ENCODE measurements around the gene ANKFN1.

ANKFN1 gene

DNA sequence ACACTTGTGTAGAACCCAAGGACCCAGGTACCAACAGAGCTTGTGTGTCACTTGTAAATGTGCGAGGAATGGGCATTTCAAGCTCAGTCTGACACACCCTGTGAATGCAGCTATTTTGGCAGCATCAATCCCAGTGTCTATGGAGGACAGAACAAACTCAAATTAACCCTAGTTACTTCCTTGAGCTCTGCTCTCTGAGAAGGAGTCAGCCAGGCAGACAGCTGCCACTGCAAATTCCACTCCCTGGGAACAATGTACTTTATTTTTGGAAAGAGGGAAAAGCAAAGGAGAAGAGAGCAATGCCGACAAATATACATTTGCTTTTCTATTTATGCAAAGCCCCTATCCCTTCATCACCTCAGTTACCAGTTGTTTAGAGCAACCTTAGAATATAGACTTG, 391.8 kb downstream of the ANKFN1 start:
- H3K27me3 ChIP-seq (replicated peaks in 2 of 5; ENCODE audit: control insufficient read depth in 4 of 5, insufficient read depth in 5 of 5, low read length in 4 of 5): no peaks in the 10 kb centered on the region

DNA sequence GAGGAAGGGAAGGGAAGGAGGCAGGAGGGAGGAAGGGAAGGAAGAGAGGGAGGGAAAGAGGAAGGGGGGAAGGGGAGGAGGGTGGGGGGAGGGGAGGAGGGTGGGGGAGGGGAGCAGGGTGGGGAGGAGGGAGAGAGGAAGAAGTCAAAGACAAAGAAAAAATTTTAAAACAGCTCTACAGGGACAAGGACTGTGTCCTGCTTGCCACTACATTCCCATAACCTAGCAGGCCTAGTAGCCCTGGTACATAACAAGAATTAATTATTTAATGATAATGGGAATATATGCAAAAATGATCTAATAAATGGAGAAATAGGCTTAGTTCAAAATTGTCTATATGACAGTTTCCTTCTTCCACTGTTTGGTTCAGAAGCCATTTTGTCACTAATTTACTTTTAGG, 392.7 kb downstream of the ANKFN1 start:
- no peaks in the 10 kb centered on the region for H3K36me3 ChIP-seq (ENCODE audit: control insufficient read depth in 4 of 4, insufficient read depth in 4 of 4, low read length in 3 of 4)
- ChIA-PET POLR2A (no interaction called here), CTCF (no interaction called here)
- peaks cover 0 to 6% (median under 1%) of the 10 kb centered on the region in 5 experiments for H3K9me3 ChIP-seq (ENCODE audit: control extremely low read depth in 1 of 5, control insufficient read depth in 4 of 5, insufficient read depth in 2 of 5, low read depth in 1 of 5, low read length in 4 of 5)
- no peak overlapping the region for H3K27ac ChIP-seq (ENCODE audit: insufficient read depth in 1 of 2, low read depth in 1 of 2, low read length in 2 of 2, poor library complexity in 1 of 2, severe bottlenecking in 2 of 2)
- no peaks in the 10 kb centered on the region for H3K27me3 ChIP-seq (replicated peaks in 2 of 5; ENCODE audit: control insufficient read depth in 4 of 5, insufficient read depth in 5 of 5, low read length in 4 of 5)
- H3K4me3 ChIP-seq (ENCODE audit: control insufficient read depth in 1 of 7, extremely low read depth in 1 of 7, insufficient read depth in 4 of 7, low read depth in 2 of 7, low read length in 6 of 7): no peak overlapping the region
- DNase-seq: no peak
- no peaks in the 10 kb centered on the region for H3K4me1 ChIP-seq (ENCODE audit: control extremely low read depth in 1 of 4, control insufficient read depth in 4 of 4, insufficient read depth in 4 of 4, low read length in 3 of 4)

More for the DNA sequence above, 391.8 kb downstream of the ANKFN1 start:
- H3K27ac ChIP-seq (ENCODE audit: insufficient read depth in 1 of 2, low read depth in 1 of 2, low read length in 2 of 2, poor library complexity in 1 of 2, severe bottlenecking in 2 of 2): no peak overlapping the region
- H3K4me3 ChIP-seq (ENCODE audit: control insufficient read depth in 1 of 7, extremely low read depth in 1 of 7, insufficient read depth in 4 of 7, low read depth in 2 of 7, low read length in 6 of 7): no peak overlapping the region
- CTCF ChIA-PET: interaction anchor here (0.9 kb wide), 1 partner anchor 16 kb away, joined by 3 read pairs; no protein-coding TSS in a partner anchor
- POLR2A ChIA-PET: no interaction called here
- no peak for DNase-seq
- WGBS (ENCODE audit: insufficient coverage): 100% methylated on average over 1 of the region's 2 CpGs
- peaks cover 0 to 3% (median 0%) of the 10 kb centered on the region in 5 experiments for H3K9me3 ChIP-seq (ENCODE audit: control extremely low read depth in 1 of 5, control insufficient read depth in 4 of 5, insufficient read depth in 2 of 5, low read depth in 1 of 5, low read length in 4 of 5)
- no peaks in the 10 kb centered on the region for H3K36me3 ChIP-seq (ENCODE audit: control insufficient read depth in 4 of 4, insufficient read depth in 4 of 4, low read length in 3 of 4)
- H3K4me1 ChIP-seq (ENCODE audit: control extremely low read depth in 1 of 4, control insufficient read depth in 4 of 4, insufficient read depth in 4 of 4, low read length in 3 of 4): no peaks in the 10 kb centered on the region

DNA sequence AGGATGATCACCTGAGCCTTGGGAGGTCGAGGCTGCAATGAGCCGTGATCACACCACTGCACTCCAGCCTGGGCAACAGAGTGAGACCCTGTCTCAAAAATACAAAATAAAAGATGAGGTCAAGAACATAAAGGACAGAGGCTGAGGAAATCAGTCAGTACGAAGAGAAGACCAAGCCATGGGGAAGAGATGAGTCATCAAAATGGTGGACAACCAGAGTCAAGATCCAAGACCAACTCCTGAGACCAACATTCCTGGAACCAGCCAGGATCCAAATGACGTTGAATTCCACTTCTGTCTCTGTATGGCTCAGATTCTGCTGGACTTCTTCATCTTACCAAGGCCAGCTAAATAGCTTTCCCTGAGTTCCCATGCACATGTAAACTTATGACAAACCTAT, 395.4 kb downstream of the ANKFN1 start:
- H3K27me3 ChIP-seq (replicated peaks in 2 of 5; ENCODE audit: control insufficient read depth in 4 of 5, insufficient read depth in 5 of 5, low read length in 4 of 5): no peaks in the 10 kb centered on the region
- H3K9me3 ChIP-seq (ENCODE audit: control extremely low read depth in 1 of 5, control insufficient read depth in 4 of 5, insufficient read depth in 2 of 5, low read depth in 1 of 5, low read length in 4 of 5): peaks cover 0 to 22% (median 9%) of the 10 kb centered on the region in 5 experiments
- no peaks in the 10 kb centered on the region for H3K4me1 ChIP-seq (ENCODE audit: control extremely low read depth in 1 of 4, control insufficient read depth in 4 of 4, insufficient read depth in 4 of 4, low read length in 3 of 4)
- 96% methylated on average over 4 of the region's 4 CpGs for WGBS (ENCODE audit: insufficient coverage)
- no peak overlapping the region for H3K27ac ChIP-seq (ENCODE audit: insufficient read depth in 1 of 2, low read depth in 1 of 2, low read length in 2 of 2, poor library complexity in 1 of 2, severe bottlenecking in 2 of 2)
- H3K4me3 ChIP-seq (ENCODE audit: control insufficient read depth in 1 of 7, extremely low read depth in 1 of 7, insufficient read depth in 4 of 7, low read depth in 2 of 7, low read length in 6 of 7): no peak overlapping the region
- ChIA-PET CTCF (no interaction called here), POLR2A (no interaction called here)
- H3K36me3 ChIP-seq (ENCODE audit: control insufficient read depth in 4 of 4, insufficient read depth in 4 of 4, low read length in 3 of 4): no peaks in the 10 kb centered on the region
- no peak for DNase-seq

DNA sequence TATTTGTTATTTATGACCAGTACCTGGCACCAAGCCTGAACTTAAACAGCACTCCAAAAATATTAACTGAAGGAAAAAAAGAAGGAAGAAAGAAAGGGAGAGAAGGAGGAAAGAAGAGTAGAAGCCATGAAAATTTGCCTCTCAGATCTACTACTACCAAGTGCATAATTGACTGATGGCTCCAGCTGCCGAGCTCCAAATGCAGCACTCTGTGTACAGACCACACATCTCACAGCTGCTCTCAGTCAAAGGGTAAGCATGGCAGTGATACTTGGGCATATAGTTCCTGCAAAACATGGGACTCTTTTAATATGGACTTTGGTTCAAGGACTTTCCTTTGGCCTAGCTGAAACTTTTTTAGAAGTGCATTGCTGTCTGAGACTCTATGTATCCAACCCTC, 396.2 kb downstream of the ANKFN1 start:
- WGBS (ENCODE audit: insufficient coverage): 100% methylated on average over 1 of the region's 1 CpG
- DNase-seq: no peak
- Histone ChIP-seq H3K27me3 (replicated peaks in 2 of 5; ENCODE audit: control insufficient read depth in 4 of 5, insufficient read depth in 5 of 5, low read length in 4 of 5) (no peaks in the 10 kb centered on the region), H3K4me1 (ENCODE audit: control extremely low read depth in 1 of 4, control insufficient read depth in 4 of 4, insufficient read depth in 4 of 4, low read length in 3 of 4) (no peaks in the 10 kb centered on the region), H3K36me3 (ENCODE audit: control insufficient read depth in 4 of 4, insufficient read depth in 4 of 4, low read length in 3 of 4) (no peaks in the 10 kb centered on the region), H3K9me3 (ENCODE audit: control extremely low read depth in 1 of 5, control insufficient read depth in 4 of 5, insufficient read depth in 2 of 5, low read depth in 1 of 5, low read length in 4 of 5) (peaks cover 0 to 22% (median 9%) of the 10 kb centered on the region in 5 experiments), H3K4me3 (ENCODE audit: control insufficient read depth in 1 of 7, extremely low read depth in 1 of 7, insufficient read depth in 4 of 7, low read depth in 2 of 7, low read length in 6 of 7) (no peak overlapping the region), H3K27ac (ENCODE audit: insufficient read depth in 1 of 2, low read depth in 1 of 2, low read length in 2 of 2, poor library complexity in 1 of 2, severe bottlenecking in 2 of 2) (no peak overlapping the region)
- ChIA-PET POLR2A (no interaction called here), CTCF (interaction anchor here (1.3 kb wide), 1 partner anchor 22 kb away, joined by 3 read pairs; no protein-coding TSS in a partner anchor)

DNA sequence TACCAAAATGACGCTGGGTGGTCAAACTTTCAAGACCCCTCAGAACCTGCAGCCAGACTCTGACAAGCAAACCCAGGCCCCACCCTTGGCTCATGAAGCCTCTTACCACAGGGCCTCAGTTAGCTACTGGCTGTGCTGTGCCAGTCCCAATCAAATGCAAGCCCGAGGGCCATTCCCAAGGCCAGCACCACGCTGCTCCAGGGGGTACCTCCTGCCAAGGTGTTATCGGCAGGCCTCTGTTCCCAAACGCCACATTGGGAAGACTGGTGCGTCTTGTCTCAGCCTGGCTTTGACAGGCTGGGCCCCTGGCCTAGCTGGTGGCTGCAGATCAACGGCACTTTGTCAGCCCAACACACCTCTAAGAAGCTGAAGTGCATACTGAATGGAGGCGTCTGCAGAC, 404.4 kb downstream of the ANKFN1 start:
- WGBS (ENCODE audit: insufficient coverage): 97% methylated on average over 7 of the region's 8 CpGs
- no peaks in the 10 kb centered on the region for H3K4me1 ChIP-seq (ENCODE audit: control extremely low read depth in 1 of 4, control insufficient read depth in 4 of 4, insufficient read depth in 4 of 4, low read length in 3 of 4)
- no peak overlapping the region for H3K4me3 ChIP-seq (ENCODE audit: control insufficient read depth in 1 of 7, extremely low read depth in 1 of 7, insufficient read depth in 4 of 7, low read depth in 2 of 7, low read length in 6 of 7)
- POLR2A ChIA-PET: no interaction called here
- H3K27me3 ChIP-seq (replicated peaks in 2 of 5; ENCODE audit: control insufficient read depth in 4 of 5, insufficient read depth in 5 of 5, low read length in 4 of 5): no peaks in the 10 kb centered on the region
- peaks cover 0 to 16% (median 3%) of the 10 kb centered on the region in 5 experiments for H3K9me3 ChIP-seq (ENCODE audit: control extremely low read depth in 1 of 5, control insufficient read depth in 4 of 5, insufficient read depth in 2 of 5, low read depth in 1 of 5, low read length in 4 of 5)
- CTCF ChIA-PET: interaction anchor here (1.0 kb wide), 1 partner anchor 22 kb away, joined by 3 read pairs; no protein-coding TSS in a partner anchor
- H3K36me3 ChIP-seq (ENCODE audit: control insufficient read depth in 4 of 4, insufficient read depth in 4 of 4, low read length in 3 of 4): no peaks in the 10 kb centered on the region
- no peak overlapping the region for H3K27ac ChIP-seq (ENCODE audit: insufficient read depth in 1 of 2, low read depth in 1 of 2, low read length in 2 of 2, poor library complexity in 1 of 2, severe bottlenecking in 2 of 2)
- DNase-seq: no peak

DNA sequence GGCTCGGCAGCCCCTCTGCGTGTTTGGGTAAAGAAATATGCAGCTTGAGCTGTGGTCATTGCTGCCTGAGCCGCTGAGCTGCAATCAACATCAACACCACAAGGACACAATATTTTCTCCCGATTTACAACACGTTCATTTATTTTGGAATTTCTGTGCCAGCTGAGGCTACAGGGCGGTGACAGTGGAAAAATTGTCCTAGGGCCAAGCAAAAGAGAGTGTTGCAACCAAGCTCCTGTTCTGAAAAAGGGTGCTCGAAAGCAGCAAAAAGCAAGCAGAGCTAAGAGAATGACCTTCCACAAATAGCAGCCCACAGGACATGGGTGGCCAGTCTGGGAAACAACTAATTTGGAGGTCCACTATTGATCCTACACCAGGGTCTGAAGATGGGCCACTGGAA, 404.8 kb downstream of the ANKFN1 start:
- CTCF ChIA-PET: interaction anchor here (1.0 kb wide), 1 partner anchor 22 kb away, joined by 3 read pairs; no protein-coding TSS in a partner anchor
- DNase-seq: no peak
- Histone ChIP-seq H3K4me1 (ENCODE audit: control extremely low read depth in 1 of 4, control insufficient read depth in 4 of 4, insufficient read depth in 4 of 4, low read length in 3 of 4) (no peaks in the 10 kb centered on the region), H3K4me3 (ENCODE audit: control insufficient read depth in 1 of 7, extremely low read depth in 1 of 7, insufficient read depth in 4 of 7, low read depth in 2 of 7, low read length in 6 of 7) (no peak overlapping the region), H3K9me3 (ENCODE audit: control extremely low read depth in 1 of 5, control insufficient read depth in 4 of 5, insufficient read depth in 2 of 5, low read depth in 1 of 5, low read length in 4 of 5) (peaks cover 0 to 16% (median 3%) of the 10 kb centered on the region in 5 experiments), H3K27me3 (replicated peaks in 2 of 5; ENCODE audit: control insufficient read depth in 4 of 5, insufficient read depth in 5 of 5, low read length in 4 of 5) (no peaks in the 10 kb centered on the region), H3K36me3 (ENCODE audit: control insufficient read depth in 4 of 4, insufficient read depth in 4 of 4, low read length in 3 of 4) (no peaks in the 10 kb centered on the region), H3K27ac (ENCODE audit: insufficient read depth in 1 of 2, low read depth in 1 of 2, low read length in 2 of 2, poor library complexity in 1 of 2, severe bottlenecking in 2 of 2) (no peak overlapping the region)
- POLR2A ChIA-PET: no interaction called here
- WGBS (ENCODE audit: insufficient coverage): 100% methylated on average over 4 of the region's 7 CpGs
